HG02981 (cell line): ENCODE results near the gene HK3.
"Not testable (repeated sequence)": the region's sequence is repeated elsewhere in the genome, so short reads cannot be mapped to it uniquely, and the experiment has no call there.

Source experiments
- ATAC-seq: cut with Tn5 transposase; IDR thresholded peaks from one replicate; pipeline ENCODE4 v1.9.1; 2021; ENCODE audit warnings: mild to moderate bottlenecking, moderate library complexity; ENCODE audit not compliant: unreplicated experiment

The HK3 gene

DNA sequence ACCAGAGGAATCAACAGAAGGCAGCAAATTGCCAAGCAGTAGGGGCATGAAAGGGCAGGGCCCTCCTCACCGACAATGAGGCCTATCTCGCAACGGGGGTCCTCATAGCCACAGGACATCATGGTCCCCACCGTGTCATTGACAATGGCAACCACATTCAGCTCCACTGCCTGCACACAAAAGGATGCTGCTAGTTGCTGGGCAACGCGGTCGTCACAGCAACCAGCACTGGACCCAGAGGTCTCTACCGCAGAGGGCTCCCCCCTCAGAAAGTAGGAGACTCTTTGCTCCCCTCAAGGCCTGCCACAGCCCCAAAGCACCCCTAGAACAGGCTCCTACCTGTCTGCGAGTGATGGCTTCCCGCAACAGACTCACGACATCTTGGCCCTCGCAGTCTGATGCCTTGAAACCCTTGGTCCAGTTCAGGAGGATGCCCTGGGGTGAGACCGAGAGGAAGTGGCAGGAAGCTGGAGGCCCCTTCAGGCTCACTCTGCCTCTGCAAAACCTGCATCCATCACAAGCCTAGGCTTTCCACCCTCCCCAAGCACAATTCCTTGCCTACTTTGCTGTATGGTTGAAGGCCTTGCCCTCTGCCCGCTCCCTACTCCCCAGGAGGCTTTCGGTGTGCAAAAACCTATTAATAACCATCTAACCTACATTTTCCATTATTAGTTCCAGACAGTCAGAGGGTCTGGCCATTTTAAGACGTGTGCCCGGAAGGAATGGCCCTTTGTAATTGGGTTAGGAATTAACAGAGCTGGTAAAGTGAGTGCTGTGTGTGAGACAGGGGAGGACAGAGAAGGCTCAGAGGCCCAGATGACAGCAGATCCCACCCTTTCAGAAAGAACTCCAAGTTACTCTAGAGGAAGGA lies 15.2 kb downstream of the HK3 start:
- no peak for ATAC-seq

DNA sequence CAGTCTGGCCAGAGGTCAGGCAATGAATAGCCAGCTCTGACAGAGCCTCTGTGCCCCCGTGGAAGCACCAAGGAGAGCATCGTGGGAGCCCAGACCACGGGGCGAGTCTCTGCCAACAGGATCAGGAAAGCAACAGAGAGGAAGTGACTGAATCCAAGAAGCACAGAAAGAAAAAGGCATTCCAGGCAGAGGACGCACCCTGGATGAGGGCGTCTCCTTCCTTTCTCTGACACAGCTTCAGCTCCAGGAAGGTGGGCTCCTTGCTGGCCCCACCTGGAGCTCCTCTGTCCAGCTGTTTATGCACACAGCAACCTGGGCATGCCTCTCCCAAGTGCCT lies 16.6 kb downstream of the HK3 start:
- ATAC-seq: no peak

DNA sequence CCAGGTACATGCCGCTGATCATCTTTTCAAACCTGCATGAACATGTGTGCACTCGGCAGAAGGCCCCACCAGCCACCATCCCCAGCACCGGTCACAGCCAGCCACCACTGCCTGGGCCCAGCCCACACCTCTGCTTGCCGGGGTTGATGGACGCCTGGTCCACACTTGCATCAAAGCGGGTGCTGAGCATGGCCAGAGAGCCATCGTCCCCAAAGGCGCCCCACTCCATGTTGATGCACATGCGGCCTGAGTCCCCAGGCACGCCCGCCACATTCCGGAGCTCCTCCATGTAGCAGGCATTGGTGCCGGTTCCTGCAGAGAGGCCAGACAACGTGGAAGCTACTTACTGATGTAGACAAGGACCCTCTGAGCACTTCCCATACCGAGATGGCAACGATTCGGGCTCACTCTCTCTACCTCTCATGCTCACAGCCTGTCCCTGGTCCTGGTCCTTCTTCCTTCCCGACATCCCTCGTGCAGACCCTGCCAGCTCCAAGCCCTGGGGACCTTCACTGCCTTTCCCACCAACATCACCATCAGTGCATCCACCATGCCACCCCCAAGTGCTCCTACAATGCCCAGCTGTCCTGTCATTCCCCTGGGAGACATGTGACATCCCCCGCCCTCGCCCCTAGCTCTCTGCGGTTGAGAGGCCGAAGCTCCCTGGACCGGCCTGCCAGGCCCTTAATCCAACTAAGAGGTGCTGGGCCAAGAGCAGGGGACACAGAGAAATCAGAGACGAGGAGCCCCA lies 17.2 kb downstream of the HK3 start:
- ATAC-seq: no peak

DNA sequence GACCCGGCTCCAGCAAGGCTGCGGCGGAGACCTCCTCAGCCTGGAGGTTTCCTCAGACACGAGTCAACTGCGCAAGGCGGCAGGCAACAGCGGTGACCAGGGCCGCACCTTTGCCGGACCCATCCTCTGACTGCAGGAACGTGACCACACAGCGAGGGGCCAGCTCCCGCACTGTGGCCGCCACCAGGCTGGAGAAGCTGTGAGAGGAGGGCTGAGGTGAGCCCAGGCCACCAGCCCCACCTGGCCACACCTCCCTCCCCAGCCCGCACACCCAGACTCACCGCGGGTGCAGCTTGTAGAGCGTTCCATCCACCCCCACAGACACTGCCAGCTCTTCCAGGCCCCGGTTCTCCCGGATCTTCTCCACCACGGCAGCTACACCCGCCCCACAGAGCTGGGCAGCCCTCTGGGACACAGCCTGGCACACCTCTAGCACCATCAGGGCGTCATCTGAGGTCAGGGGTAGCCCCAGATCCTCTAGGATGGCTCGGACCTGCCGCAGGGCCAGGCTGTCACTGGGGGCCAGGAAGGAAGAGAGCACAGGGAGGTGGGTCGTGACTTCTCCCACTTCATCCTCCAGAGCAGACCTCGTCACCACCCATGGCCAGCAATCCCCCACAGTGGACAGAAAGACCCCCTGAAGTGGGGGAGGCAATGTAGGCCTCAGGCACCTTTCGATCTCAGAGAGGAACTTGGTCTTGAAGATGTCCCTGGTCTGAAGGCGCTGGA lies 18.0 kb downstream of the HK3 start:
- no peak for ATAC-seq

GRCh38 chr5:176880366-176881020 lies 18.7 kb downstream of the HK3 start:
- no peak for ATAC-seq

DNA sequence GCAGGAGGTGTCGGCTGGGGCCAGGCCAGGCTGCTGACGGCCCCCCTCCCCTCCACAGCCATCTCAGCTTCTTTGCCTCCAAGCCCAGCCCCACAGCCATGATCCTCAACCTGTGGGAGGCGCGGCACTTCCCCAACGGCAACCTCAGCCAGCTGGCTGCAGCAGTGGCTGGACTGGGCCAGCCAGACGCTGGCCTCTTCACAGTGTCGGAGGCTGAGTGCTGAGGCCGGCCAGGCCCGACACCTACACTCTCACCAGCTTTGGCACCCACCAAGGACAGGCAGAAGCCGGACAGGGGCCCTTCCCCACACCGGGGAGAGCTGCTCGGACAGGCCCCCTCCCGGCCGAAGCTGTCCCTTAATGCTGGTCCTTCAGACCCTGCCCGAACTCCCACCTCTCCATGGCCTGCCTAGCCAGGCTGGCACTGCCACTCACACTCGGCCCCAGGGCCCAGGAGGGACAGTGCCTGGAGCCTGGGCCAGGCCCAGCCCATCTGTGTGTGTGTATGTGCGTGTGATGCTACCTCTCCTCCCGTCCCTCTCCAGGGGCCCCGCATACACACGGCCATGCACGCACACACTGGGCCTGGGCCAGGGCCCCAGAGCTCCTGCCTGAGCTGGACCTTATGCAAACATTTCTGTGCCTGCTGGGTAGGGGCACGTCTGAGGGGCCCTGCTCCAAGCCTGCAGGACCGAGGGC lies 19.3 kb downstream of the HK3 start:
- ATAC-seq: no peak

GRCh38 chr5:176878906-176879662 lies 20.1 kb downstream of the HK3 start:
- no peak for ATAC-seq

DNA sequence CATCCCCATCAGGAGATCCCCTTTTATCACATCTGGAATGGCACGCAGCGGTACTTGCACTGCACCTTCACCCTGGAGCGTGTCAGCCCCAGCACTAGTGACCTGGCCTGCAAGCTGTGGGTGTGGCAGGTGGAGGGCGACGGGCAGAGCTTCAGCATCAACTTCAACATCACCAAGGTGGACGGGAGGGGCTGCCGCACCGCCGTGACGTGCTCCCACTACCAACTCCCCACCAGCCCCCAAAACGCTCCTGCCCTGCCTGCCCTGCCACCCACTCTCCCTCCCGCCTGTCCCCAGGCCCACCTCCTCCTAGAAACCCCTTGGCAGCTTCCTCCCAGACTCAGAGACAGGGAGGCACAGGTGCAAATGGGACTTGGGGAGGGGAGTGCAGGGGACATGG lies 20.7 kb downstream of the HK3 start:
- no peak for ATAC-seq

DNA sequence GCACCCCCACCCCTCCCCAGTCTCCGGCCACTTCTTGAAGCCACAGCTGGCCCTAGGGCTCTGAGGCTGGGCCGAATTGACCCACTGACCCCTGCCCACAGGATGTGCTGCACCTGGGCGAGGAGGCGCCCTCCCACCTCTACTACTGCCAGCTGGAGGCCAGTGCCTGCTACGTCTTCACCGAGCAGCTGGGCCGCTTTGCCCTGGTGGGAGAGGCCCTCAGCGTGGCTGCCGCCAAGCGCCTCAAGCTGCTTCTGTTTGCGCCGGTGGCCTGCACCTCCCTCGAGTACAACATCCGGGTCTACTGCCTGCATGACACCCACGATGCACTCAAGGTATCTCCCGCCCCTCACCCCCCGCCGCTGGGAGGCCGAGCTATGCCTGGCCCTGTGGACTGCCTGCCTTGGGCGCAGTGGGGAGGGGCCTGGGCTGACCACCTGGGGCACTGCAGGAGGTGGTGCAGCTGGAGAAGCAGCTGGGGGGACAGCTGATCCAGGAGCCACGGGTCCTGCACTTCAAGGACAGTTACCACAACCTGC lies 21.3 kb downstream of the HK3 start:
- ATAC-seq: no peak

- ATAC-seq: no peak
Observed at GRCh38 chr5:176876506-176877431, 22.4 kb downstream of the HK3 start.

GRCh38 chr5:176875783-176876505 lies 23.2 kb downstream of the HK3 start:
- ATAC-seq: no peak

- ATAC-seq: no peak
Observed at GRCh38 chr5:176875014-176875550, 24.1 kb downstream of the HK3 start.

DNA sequence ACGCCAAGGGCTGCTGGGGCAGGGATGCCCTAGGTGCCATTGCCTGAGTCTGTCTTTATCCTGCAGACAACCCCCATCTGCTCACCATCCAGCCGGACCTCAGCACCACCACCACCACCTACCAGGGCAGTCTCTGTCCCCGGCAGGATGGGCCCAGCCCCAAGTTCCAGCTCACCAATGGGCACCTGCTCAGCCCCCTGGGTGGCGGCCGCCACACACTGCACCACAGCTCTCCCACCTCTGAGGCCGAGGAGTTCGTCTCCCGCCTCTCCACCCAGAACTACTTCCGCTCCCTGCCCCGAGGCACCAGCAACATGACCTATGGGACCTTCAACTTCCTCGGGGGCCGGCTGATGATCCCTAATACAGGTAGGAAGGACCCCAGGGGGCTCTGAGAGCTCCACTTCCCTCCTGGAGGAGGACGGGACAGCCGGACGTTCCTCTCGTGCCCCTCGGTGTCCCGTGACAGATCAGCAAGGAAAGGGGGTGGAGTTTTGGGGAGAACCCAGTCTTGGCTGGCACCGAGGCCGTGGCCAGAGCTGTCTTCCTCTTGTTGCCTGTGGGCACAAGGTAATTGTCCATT lies 24.9 kb downstream of the HK3 start:
- no peak for ATAC-seq

DNA sequence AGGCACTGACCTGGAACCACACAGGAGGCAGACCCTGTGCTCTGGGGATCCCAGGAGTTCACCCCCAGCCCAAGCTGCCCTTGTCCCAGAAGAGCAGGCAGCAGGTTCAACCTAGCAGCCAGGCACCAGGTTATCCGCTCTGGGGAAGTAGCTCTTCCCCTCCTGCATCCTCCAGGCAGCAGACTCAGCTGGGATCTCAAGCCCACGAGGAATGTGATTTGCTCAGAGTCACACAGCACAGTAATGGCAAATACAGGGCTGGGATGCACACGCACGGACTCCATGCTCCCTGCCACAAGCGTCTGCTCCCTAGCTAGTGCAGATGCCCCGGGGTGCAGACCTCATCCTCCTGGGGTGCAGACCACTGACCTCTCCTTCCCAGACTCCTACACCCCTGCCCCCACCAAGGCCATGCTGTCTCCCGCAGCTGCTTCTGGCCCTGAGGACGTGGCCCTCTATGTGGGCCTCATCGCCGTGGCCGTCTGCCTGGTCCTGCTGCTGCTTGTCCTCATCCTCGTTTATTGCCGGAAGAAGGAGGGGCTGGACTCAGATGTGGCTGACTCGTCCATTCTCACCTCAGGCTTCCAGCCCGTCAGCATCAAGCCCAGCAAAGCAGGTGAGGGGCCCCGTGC lies 25.5 kb downstream of the HK3 start:
- no peak for ATAC-seq

GRCh38 chr5:176873011-176873410 lies 26.1 kb downstream of the HK3 start:
- not testable (repeated sequence) for ATAC-seq

DNA sequence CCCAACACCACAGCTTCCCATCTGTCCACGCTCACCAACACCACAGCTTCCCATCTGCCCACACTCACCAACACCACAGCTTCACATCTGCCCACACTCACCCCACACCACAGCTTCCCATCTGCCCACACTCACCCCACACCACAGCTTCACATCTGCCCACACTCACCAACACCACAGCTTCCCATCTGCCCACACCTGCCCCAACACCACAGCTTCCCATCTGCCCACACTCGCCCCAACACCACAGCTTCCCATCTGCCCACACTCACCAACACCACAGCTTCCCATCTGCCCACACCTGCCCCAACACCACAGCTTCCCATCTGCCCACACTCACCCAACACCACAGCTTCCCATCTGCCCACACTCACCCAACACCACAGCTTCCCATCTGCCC lies 26.6 kb downstream of the HK3 start:
- ATAC-seq: not testable (repeated sequence)

DNA sequence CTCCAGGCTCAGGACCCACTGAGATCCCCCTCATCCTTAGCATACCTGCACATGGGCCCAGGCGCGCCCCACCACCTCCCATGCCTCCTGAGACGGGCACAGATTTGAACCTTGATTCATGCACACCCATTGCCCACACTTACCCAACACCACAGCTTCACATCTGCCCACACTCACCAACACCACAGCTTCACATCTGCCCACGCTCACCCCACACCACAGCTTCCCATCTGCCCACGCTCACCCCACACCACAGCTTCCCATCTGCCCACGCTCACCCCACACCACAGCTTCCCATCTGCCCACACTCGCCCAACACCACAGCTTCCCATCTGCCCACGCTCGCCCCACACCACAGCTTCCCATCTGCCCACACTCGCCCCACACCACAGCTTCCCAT lies 28.5 kb downstream of the HK3 start:
- not testable (repeated sequence) for ATAC-seq
